Measurements from ENCODE around the gene PDGFC.
"Not testable (repeated sequence)": the region's sequence is repeated elsewhere in the genome, so short reads cannot be mapped to it uniquely, and the experiment has no call there.

The PDGFC gene

GRCh38 chr4:156949373-156949814 lies 22.2 kb downstream of the PDGFC start:
- DNase-seq: no peak

DNA sequence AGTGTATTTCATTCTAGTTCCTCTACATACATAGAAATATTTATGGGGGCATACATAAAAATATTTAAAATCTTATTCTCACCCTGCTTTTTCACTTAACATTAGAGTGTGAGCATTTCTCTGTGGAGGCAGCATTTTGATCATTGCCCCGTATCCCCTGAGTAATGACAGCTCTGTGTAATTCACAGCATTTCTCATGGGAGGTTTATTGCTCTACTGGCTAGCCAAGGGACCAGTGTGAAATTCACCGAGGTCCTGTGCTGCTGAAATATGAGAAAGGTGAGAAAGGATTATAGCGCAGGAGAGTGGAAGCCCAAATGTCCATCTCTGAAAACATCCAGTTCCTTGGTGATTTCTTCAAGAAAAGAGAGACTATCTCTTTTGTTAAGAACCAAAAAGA lies 22.9 kb downstream of the PDGFC start:
- peak in 1 of 2 experiments; percentile 44 for DNase-seq

DNA sequence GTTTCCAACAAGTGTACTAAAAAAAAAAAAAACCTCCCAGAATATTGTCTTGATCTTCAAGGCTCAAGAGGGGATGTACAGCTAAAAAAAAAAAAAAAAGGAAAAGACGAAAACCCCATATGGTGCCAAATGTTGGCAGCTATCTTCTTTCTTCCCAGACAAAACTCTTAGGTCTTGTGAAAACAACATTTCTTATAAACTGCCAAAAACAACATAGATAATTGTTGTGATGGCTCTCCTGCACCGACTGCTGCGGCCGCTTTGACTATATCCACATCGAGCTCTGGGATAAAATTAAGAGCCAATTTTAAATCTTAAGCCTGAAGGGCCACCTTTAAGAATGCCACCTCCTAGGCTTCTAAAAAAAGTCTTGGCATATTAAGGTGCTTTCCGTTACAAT lies 23.5 kb downstream of the PDGFC start:
- DNase-seq: no peak

DNA sequence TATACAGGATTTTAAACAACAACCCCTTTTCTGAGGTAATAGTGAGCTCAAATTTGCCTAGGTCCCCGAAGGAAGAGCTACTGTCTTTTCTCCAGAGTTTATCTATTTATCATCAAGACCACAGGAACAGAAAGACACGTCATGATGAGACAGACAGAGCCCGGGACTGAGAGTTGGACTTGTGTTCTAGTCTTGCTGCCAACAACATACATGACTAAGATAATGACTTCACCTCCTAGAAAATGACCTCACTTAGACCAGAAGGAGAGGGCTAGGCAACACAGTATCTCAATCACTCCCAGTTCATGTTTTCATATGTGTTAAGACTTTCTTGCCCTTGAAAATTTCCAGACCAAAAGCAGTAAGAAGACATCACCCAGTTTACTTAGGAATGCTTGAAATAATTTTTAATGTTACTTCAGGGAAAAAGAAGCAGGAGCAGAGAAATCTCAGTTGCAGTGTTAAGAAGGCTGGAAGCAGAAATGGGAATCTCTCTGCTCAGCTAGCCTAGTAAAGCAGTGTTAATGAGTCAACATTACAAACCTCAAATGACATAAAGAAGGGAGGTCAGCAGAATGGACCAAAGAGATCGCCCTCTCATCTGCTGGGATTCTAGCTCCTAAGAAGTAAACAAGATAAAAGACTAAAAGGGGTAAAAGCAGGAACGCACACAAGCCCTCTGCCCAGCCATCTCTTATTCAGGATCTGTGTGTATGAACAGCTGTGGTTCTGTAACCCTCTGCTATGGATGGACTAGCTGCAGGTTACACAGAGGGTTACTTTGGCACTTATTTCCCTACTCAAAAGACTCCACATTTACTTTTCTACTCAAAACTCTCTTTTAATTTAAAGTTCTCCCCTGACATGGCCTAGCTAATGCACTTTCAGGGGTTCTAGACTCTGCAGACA lies 24.8 kb downstream of the PDGFC start:
- no peak for DNase-seq

DNA sequence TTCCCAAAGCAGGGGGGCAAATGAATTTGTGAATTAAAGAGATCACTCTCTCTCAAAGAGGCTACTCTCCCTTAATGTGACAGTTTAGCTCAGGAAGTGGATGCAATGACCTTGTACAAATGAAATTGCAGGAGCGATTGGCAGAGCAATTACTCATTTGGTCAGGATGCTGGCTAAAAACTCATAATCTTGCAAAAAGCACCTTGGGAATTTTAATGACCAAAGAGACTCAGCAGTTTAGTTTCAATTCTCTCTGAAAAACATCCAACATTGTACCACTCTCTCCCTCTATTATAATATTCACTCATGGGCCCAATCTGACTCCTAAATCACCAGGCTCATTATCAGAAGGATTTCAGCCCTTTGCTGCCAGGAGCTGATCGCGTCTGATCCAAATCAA lies 26.1 kb downstream of the PDGFC start:
- DNase-seq: no peak

- DNase-seq: no peak
Measured at GRCh38 chr4:156942991-156943390, 28.6 kb downstream of the PDGFC start.

DNA sequence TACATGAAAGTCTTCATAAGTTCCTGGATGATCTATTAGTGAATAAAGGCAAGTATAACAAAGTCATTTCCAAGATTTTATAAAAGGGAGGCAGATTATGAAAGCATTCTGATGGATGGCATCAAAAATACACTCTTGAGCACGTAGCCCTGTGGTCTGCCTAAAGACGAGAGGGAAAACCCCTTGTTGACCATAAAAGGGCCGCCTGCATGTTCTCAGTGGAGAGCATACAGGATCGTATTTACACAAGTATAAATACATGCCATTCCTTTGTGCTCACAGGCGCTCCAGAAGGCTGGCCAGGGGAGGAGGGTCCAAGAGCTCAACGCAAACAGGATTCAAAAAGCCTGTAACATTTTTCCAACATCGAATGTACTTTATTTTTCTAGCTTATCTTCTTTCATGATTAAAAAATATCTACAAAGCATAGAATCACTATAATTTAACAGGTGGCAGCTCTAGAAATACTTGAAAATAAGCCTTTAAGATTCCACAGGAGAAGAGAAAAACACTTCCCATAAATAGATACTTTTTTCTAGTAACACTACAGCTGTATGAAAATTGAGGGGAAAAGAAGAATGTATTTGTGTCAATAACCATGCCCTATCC lies 29.6 kb downstream of the PDGFC start:
- DNase-seq: no peak

DNA sequence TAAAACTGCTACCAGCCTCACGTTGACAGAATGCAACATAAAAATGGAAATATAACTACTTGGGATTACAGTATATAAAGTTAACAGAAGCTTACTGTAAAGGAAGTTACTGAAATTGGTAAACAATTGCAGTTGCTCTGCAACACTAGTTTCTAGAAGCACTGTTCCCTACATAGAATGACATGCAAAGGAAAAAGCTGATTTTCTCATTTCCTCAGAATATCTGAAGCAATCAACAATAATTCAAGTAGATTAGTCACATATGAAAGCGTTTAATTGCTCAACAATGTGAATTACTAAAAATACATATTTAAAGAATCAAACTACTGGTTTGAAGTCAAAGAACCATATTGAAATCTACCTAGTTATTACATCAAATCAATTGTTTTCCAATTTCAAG lies 31.8 kb downstream of the PDGFC start:
- DNase-seq: no peak

DNA sequence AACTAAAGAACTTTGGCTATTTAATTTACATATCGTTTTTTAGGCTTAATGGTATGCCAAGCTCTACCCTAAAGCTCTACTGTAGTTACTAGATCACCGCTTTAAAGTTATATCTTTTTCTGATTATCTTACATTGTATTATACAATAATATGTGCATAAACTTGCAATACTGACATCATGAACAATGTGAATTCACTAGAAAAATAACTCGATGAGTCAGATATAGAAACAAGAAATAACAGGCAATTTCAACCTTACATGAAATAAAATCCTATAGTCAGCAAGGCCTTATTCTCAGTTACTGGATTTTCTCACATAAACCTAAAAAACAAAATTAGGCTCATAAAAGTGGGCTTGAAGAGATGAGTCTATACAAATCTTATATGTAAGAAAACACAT lies 32.5 kb downstream of the PDGFC start:
- DNase-seq: no peak

DNA sequence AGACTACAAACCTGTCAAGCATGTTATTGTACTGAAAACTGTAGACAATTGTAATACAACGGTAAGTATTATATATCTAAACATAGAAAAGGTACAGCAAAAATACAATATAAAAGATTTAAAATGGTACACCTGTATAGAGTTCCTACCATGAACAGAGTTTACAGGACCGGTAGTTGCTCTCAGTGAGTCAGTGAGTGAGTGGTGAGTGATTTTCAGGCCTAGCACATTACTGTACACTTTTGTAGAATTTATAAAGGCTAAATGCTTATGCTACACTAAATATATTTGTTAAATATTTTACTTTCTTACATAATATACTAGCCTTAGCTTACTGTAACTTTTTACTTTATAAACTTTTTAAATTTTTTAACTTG lies 37.4 kb downstream of the PDGFC start:
- no peak for DNase-seq

GRCh38 chr4:156933633-156934258 lies 37.9 kb downstream of the PDGFC start:
- DNase-seq: no peak

- not testable (repeated sequence) for DNase-seq
Measured at GRCh38 chr4:156932360-156932759, 39.2 kb downstream of the PDGFC start.

DNA sequence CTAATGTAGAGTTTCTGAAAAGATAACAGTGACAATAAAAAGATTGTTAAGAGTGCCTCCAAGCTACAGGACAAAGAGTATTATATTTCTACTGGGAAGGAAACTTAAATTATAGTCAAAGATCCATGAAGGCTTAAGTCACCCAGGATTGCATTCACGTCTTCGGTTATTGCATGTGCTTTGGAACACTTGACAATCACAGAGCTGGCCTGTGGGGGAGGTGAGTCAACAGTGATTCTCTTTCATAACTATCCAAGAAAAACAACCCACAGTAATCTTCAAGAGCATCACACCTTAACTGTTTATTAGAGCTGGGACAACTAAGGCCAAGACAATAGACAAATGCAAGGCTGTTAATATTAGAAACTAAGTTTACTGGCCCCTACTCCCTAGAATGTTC lies 40.3 kb downstream of the PDGFC start:
- DNase-seq: no peak

DNA sequence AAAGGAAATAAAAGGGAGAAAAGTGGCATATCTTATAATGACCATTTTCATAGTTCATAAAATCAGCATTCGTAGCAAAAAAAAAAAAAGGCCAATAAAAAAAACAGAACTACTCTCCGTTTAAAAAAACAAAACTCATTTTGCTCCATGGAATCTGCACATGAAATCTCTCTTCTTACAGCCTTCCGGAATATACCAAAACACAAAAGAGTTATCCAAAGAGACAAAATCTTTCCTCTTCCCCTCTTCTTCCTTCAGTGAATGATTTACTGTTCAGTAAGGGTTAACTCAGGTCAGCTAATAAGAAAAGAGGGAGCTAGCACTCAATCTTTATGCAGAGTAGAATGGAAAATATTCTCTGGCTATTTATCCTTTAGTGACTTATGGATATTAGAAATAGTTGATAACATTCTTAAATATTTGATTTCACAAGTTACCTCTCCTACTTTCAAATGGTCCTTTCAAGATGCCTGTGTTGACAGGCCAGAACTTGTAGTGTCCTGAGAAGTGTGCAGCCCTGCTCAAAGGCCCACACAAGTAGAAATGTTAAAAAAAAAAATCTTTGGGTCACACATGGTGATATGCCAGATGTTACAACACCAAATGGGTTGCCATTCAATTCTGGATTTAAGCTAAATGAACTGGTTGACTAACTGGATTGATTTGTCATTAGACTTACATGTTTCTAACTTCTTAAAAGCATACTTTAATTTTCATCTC lies 42.1 kb downstream of the PDGFC start:
- no peak for DNase-seq

DNA sequence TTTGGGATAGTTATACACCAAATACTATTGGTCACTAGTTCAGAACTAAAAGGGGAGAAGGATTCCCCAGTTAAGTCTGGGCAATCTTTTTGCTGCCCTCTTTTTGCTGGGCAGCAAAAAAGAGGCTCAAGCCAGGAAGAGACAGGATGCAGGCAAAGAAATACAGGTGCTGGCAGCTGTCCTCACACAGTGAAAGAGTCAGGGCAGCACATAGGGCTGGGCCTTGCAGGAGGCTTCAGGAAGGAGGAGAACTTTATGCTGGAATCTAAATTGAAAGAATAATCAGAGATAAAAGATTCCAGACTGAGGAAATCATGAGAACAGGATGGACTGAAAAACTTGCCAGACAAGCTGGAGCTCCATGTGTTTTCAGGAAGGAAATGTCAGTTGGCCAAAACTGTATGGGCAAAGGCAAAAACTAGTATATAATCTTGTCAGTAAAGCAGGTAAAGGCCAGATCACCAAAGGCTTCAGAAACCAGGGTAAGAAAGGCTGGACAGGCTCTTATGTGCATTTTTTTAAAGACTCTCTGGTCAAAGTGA lies 46.8 kb downstream of the PDGFC start:
- no peak for DNase-seq

DNA sequence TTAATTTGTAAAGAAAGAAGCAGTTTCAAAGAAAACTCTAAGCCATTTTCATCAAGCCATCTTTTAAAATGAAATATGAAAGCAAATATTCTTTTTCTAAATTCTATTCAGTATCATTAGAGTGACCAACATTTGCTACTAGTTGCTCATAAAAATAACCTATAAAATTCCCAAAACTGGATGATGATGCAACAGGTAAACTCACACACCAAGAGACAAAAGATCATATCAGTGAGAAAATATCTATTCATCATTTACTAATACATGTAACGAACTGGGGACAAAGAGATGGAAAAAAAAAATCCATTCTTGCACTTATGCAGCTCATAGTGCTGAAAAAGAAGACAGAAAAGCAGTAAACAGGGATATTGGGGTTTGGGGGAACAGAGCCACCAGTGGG lies 48.1 kb downstream of the PDGFC start:
- no peak for DNase-seq

DNA sequence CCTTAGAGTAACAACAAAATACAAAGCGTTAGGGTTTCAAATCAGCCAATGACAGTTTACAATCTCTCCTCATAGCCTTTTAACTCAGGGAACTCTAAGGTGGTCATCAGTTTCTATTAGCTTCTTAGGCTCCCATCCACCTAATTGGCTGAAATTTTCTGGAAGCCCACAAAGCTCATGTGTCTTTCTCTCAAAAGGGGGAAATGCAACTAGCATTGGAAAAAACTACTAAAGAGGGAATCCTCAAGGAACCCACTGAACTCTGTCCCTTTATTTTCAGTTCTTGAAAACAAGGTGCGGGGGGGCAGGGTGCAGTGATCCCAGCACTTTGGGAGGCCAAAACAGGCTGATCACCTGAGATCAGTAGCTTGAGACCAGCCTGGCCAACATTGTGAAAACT lies 56.4 kb downstream of the PDGFC start:
- DNase-seq: no peak

DNA sequence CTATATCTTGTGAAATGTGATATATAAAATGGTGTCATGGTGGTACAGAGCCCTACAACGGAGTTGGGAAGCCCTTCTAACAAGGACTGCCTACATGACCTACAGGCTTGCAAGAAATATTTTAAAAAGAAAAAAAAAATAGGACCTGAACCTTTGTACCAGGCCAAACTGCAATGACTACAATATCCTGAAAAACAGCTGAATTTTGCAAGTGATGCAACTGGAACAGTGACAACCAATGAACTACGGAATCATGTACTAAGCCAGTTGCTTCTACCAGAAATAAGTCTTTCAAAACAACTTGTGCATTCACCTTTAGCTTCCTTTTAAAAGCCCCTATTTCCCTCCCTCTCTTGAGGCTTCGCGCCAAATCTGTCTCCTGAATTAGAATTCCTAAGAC lies 58.4 kb downstream of the PDGFC start:
- no peak for DNase-seq

DNA sequence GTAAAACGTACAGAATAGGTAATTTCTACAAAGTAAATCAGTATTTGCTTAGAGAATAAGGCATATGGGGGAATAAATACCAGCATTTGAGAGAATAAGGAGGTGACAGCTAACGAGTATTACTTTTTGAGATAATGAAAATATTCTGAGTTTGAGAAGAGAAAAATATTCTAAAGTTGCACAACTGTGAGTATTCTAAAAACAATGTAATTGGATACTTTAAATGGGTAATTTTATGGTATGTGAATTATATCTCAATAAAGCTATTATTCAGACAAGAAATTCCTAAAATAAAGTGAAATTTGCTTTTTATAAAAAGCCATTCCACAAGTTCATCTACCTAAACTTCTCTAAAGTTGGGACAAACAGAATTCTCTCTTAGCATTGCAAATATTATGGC lies 62.6 kb downstream of the PDGFC start:
- no peak for DNase-seq

DNA sequence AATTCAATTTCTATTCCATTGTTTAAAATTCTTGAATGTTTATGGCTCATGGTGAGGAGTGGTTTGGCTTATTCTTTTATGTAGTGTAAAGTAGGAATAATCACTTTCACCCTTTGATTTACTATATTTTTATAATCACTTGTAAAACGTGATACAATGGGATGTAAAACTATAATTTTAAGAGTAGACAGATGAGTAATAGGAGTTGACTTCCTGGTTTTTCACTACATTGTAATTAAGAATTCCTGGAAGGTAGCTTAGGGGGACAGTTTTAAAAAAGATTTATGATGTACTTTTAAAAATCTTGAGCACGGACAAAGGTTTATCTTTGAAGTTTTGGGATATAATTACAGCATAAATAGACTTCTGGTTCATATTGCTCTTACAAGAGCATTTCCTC lies 65.3 kb downstream of the PDGFC start:
- DNase-seq: no peak

- DNase-seq: no peak
Measured at GRCh38 chr4:156901871-156902270, 69.7 kb downstream of the PDGFC start.

GRCh38 chr4:156898373-156899117 lies 73.1 kb downstream of the PDGFC start:
- no peak for DNase-seq
